B cell (primary cell): ENCODE results near the gene CCDC177. TPM values are rescaled to one million over a fixed set of nuclear protein-coding genes. Genes with fewer than 3 reads are reported as not detected.

Experiments
- ATAC-seq: fragments of 200-7000 bp; cut with Tn5 transposase; one replicate; pipeline ENCODE4 v1.10.0; 2021; ENCODE audit warnings: low read depth, mild to moderate bottlenecking, moderate number of reproducible peaks, moderate library complexity
- CTCF ChIA-PET: fragments of 350-600 bp; sonication (Branson Sonifier 250); formaldehyde crosslinking; loops from one replicate; lab custom pipeline; 2021; ENCODE audit warnings: antibody characterized with exemption, inconsistent platforms; lab: Charles Lee
- POLR2A ChIA-PET: fragments of 350-600 bp; sonication (Branson Sonifier 250); formaldehyde crosslinking; loops from one replicate; lab custom pipeline; 2021; ENCODE audit warnings: antibody characterized with exemption; lab: Charles Lee
- DNase-seq: peaks from one replicate; pipeline ENCODE4 v3.0.0; 2013
- H2AFZ ChIP-seq: 2 replicates; pipeline ENCODE4 v1.6.1; 2012; ENCODE audit warnings: mild to moderate bottlenecking, low read depth, low read length; ENCODE audit not compliant: insufficient read depth, poor library complexity, severe bottlenecking
- H3K27ac ChIP-seq, 2 donors: 1 replicate in 1 of 2; 2 replicates in 1 of 2; pipeline ENCODE4 v1.5.1; 2012 to 2013; ENCODE audit warnings: low read length in 2 of 2, mild to moderate bottlenecking in 2 of 2, moderate library complexity in 1 of 2
- H3K27me3 ChIP-seq, 4 experiments: fragments of 200-600 bp in 1 of 4; sonication (generic) in 1 of 4; replicated peaks in 1 of 4; 1 replicate in 2 of 4; 2 replicates in 2 of 4; pipeline versions ENCODE4 v1.6.1 to v1.7.0; 2013 to 2016; ENCODE audit warnings: low read length in 3 of 4, mild to moderate bottlenecking in 2 of 4, mixed read lengths in 1 of 4, moderate library complexity in 1 of 4; ENCODE audit not compliant: insufficient read depth in 4 of 4, control insufficient read depth in 3 of 4; ENCODE audit errors: control extremely low read depth in 1 of 4
- H3K36me3 ChIP-seq, 2 experiments: replicated peaks in 1 of 2; 1 replicate in 1 of 2; 2 replicates in 1 of 2; pipeline versions ENCODE4 v1.6.1 to v1.7.1; 2013; ENCODE audit warnings: low read length in 1 of 2; ENCODE audit not compliant: insufficient read depth in 2 of 2, control insufficient read depth in 1 of 2; ENCODE audit errors: control extremely low read depth in 1 of 2, extremely low read depth in 1 of 2
- H3K4me1 ChIP-seq, 2 donors: fragments of 200-600 bp in 1 of 2; sonication (generic) in 1 of 2; 1 replicate in 1 of 2; 2 replicates in 1 of 2; pipeline versions ENCODE4 v1.5.1 to v1.6.1; 2013 to 2017; ENCODE audit warnings: low read length in 2 of 2; ENCODE audit not compliant: control insufficient read depth in 2 of 2, insufficient read depth in 2 of 2
- H3K4me2 ChIP-seq: replicated peaks from 2 replicates; pipeline ENCODE3; 2012; ENCODE audit warnings: mild to moderate bottlenecking, low read depth, low read length; ENCODE audit not compliant: poor library complexity, severe bottlenecking
- H3K4me3 ChIP-seq, 5 experiments: fragments of 200-600 bp in 1 of 5; sonication (generic) in 1 of 5; 1 replicate in 3 of 5; 2 replicates in 2 of 5; pipeline versions ENCODE4 v1.5.1 to v1.7.0; 2011 to 2016; ENCODE audit warnings: low read length in 4 of 5, mild to moderate bottlenecking in 4 of 5, low read depth in 2 of 5, control low read depth in 1 of 5, moderate library complexity in 1 of 5; ENCODE audit not compliant: insufficient read depth in 1 of 5; ENCODE audit errors: control extremely low read depth in 1 of 5, extremely low read depth in 1 of 5
- H3K79me2 ChIP-seq: fragments of 200-600 bp; sonication (generic); one replicate; pipeline ENCODE4 v1.6.0; 2016; ENCODE audit warnings: low read length; ENCODE audit not compliant: control insufficient read depth, insufficient read depth
- H3K9ac ChIP-seq: fragments of 200-600 bp; sonication (generic); 2 replicates; pipeline ENCODE4 v1.6.1; 2017; ENCODE audit warnings: mild to moderate bottlenecking, low read length, moderate library complexity
- H3K9me3 ChIP-seq, 3 donors: one replicate each; pipeline versions ENCODE4 v1.6.1 to v1.7.1; 2013; ENCODE audit warnings: low read length in 2 of 3; ENCODE audit not compliant: control insufficient read depth in 2 of 3, insufficient read depth in 1 of 3; ENCODE audit errors: control extremely low read depth in 1 of 3
- H4K20me1 ChIP-seq: 2 replicates; pipeline ENCODE4 v1.6.0; 2012; ENCODE audit warnings: mild to moderate bottlenecking, low read length; ENCODE audit not compliant: insufficient read depth, control insufficient read depth, poor library complexity, severe bottlenecking
- H3K27ac Mint-ChIP-seq: one replicate; pipeline ENCODE4 v1.8.0; 2021; ENCODE audit warnings: mixed read lengths
- H3K27me3 Mint-ChIP-seq: one replicate; pipeline ENCODE4 v1.8.0; 2021; ENCODE audit warnings: mixed read lengths
- H3K4me1 Mint-ChIP-seq: one replicate; pipeline ENCODE4 v1.8.0; 2021; ENCODE audit warnings: mixed read lengths
- H3K4me3 Mint-ChIP-seq: one replicate; pipeline ENCODE4 v1.8.0; 2021; ENCODE audit warnings: mixed read lengths
- H3K9me3 Mint-ChIP-seq: one replicate; pipeline ENCODE4 v1.8.0; 2022; ENCODE audit warnings: mixed read lengths; ENCODE audit not compliant: insufficient read depth
- CTCF ChIP-seq: fragments of 200-600 bp; IDR thresholded peaks from one replicate; pipeline ENCODE4 v1.8.0; 2022; ENCODE audit warnings: antibody characterized with exemption, mild to moderate bottlenecking
- EZH2 ChIP-seq: IDR thresholded peaks from 2 replicates; pipeline ENCODE4 v1.6.1; 2012; ENCODE audit warnings: borderline replicate concordance, low read depth, mild to moderate bottlenecking, moderate library complexity, low read length; ENCODE audit not compliant: insufficient read depth, poor library complexity, severe bottlenecking
- WGBS: methylation state at CpG from one replicate; pipeline ENCODE4 v1.1.5; 2013; ENCODE audit warnings: missing lambda C conversion rate; ENCODE audit not compliant: insufficient coverage; 5-methylcytosine and 5-hydroxymethylcytosine counted together
- intact Hi-C: fragments of 100-400 bp; cut with micrococcal nuclease; formaldehyde crosslinking; loops from one replicate; pipeline ENCODE4 v1.10.0; 2022
- polyA plus RNA-seq: library from polyadenylated mRNA; depleted of rRNA; stranded (reverse); fragments of >200 nt; gene quantifications from 2 replicates; pipeline ENCODE4 v1.2.3, GENCODE V29; 2012
- total RNA-seq, 2 donors: library from RNA; stranded (reverse); fragments of 120-200 nt in 1 of 2; gene quantifications; 1 replicate in 1 of 2; 2 replicates in 1 of 2; pipeline versions ENCODE4 v1.2.3 to v1.2.4, GENCODE V29; 2013 to 2022

The CCDC177 gene
- total and polyA plus RNA-seq, 2 donors (not counting 1 experiment from before 2014, with no cell fraction given), result not detected

- Histone ChIP-seq H3K9me3 (no peaks in the 10 kb centered on the region), H4K20me1 (no peaks in the 10 kb centered on the region), H3K27ac (no peak overlapping the region), H3K79me2 (no peaks in the 10 kb centered on the region), H2AFZ (no peak overlapping the region), H3K4me3 (no peak overlapping the region), H3K4me1 (no peaks in the 10 kb centered on the region), H3K4me2 (no peak overlapping the region), H3K9ac (no peak overlapping the region), H3K36me3 (no peaks in the 10 kb centered on the region), H3K27me3 (no peaks in the 10 kb centered on the region)
- H3K9me3 Mint-ChIP-seq, result no peaks in the 10 kb centered on the region
- 89% methylated on average over 2 of the region's 5 CpGs for WGBS
- no peak overlapping the region for H3K27ac Mint-ChIP-seq
- H3K4me3 Mint-ChIP-seq, result no peak overlapping the region
- no peak for DNase-seq
- ChIA-PET CTCF (interaction anchor here (1.7 to 7.5 kb wide), 3 partner anchors 9 to 132 kb away, joined by 7 to 43 read pairs (median 8); no protein-coding TSS in a partner anchor), POLR2A (no interaction called here)
- H3K27me3 Mint-ChIP-seq, result peaks cover 3% of the 10 kb centered on the region
- intact Hi-C loops, result no loop called here
- TF ChIP-seq CTCF (no peak), EZH2 (no peak)
- no peak for ATAC-seq
- peaks cover 8% of the 10 kb centered on the region for H3K4me1 Mint-ChIP-seq
Measured at GRCh38 chr14:69595336-69595735, 20.7 kb upstream of the CCDC177 start.

- no peak overlapping the region for H3K4me3 ChIP-seq
- Mint-ChIP-seq H3K4me3 (no peak overlapping the region), H3K27ac (no peak overlapping the region), H3K4me1 (peaks cover 8% of the 10 kb centered on the region), H3K27me3 (peaks cover 3% of the 10 kb centered on the region), H3K9me3 (no peaks in the 10 kb centered on the region)
- no peak for TF ChIP-seq CTCF
- no peak for TF ChIP-seq EZH2
- no peaks in the 10 kb centered on the region for H3K79me2 ChIP-seq
- no peak for DNase-seq
- POLR2A ChIA-PET, result no interaction called here
- no peaks in the 10 kb centered on the region for H3K9me3 ChIP-seq
- H3K27ac ChIP-seq, result no peak overlapping the region
- H3K36me3 ChIP-seq, result no peaks in the 10 kb centered on the region
- no peak overlapping the region for H2AFZ ChIP-seq
- H3K4me2 ChIP-seq, result no peak overlapping the region
- no peaks in the 10 kb centered on the region for H3K4me1 ChIP-seq
- ATAC-seq, result no peak
- CTCF ChIA-PET, result interaction anchor here (0.8 to 7.5 kb wide), 4 partner anchors 10 to 132 kb away, joined by 3 to 43 read pairs (median 8); no protein-coding TSS in a partner anchor
- H4K20me1 ChIP-seq, result no peaks in the 10 kb centered on the region
- H3K9ac ChIP-seq, result no peak overlapping the region
- no peaks in the 10 kb centered on the region for H3K27me3 ChIP-seq
- 100% methylated on average over 4 of the region's 6 CpGs for WGBS
- intact Hi-C loops, result no loop called here
Measured at GRCh38 chr14:69594846-69595245, 20.2 kb upstream of the CCDC177 start.
